Measurements from ENCODE around the gene SGCD.

GRCh38 chr5:156450778-156451177 is 123.8 kb downstream of the SGCD start:
- TF ChIP-seq YY1 (IDR thresholded peaks at IDR 0.05; ENCODE audit: low read depth) (no peak), TEAD4 (IDR thresholded peaks at IDR 0.05; ENCODE audit: borderline replicate concordance, insufficient read depth) (no peak), CTCF (IDR thresholded peaks at IDR 0.05) (no peak), PBX3 (IDR thresholded peaks at IDR 0.05) (no peak), ZBTB33 (IDR thresholded peaks at IDR 0.05; ENCODE audit: borderline replicate concordance, low read depth) (no peak), SIN3A (IDR thresholded peaks at IDR 0.05; ENCODE audit: borderline replicate concordance, low read depth, low read length) (no peak), TCF12 (IDR thresholded peaks at IDR 0.05) (no peak), JUND (IDR thresholded peaks at IDR 0.05) (no peak), EP300 (IDR thresholded peaks at IDR 0.05; ENCODE audit: borderline replicate concordance in 1 of 2, low read depth in 1 of 2, low read length in 1 of 2) (no peak), USF1 (IDR thresholded peaks at IDR 0.05; ENCODE audit: borderline replicate concordance, low read depth) (no peak)
- TF ChIP-seq, protein P1, sequence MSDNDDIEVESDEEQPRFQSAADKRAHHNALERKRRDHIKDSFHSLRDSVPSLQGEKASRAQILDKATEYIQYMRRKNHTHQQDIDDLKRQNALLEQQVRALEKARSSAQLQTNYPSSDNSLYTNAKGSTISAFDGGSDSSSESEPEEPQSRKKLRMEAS (IDR thresholded peaks at IDR 0.05; ENCODE audit: low read depth): no peak
- TF ChIP-seq, protein P2, sequence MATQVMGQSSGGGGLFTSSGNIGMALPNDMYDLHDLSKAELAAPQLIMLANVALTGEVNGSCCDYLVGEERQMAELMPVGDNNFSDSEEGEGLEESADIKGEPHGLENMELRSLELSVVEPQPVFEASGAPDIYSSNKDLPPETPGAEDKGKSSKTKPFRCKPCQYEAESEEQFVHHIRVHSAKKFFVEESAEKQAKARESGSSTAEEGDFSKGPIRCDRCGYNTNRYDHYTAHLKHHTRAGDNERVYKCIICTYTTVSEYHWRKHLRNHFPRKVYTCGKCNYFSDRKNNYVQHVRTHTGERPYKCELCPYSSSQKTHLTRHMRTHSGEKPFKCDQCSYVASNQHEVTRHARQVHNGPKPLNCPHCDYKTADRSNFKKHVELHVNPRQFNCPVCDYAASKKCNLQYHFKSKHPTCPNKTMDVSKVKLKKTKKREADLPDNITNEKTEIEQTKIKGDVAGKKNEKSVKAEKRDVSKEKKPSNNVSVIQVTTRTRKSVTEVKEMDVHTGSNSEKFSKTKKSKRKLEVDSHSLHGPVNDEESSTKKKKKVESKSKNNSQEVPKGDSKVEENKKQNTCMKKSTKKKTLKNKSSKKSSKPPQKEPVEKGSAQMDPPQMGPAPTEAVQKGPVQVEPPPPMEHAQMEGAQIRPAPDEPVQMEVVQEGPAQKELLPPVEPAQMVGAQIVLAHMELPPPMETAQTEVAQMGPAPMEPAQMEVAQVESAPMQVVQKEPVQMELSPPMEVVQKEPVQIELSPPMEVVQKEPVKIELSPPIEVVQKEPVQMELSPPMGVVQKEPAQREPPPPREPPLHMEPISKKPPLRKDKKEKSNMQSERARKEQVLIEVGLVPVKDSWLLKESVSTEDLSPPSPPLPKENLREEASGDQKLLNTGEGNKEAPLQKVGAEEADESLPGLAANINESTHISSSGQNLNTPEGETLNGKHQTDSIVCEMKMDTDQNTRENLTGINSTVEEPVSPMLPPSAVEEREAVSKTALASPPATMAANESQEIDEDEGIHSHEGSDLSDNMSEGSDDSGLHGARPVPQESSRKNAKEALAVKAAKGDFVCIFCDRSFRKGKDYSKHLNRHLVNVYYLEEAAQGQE (IDR thresholded peaks at IDR 0.05; ENCODE audit: low read depth, low read length): no peak

Data from SK-N-SH (cell line).